T1000 (cell line): ENCODE measurements around the gene PPM1N.
"Not testable (repeated sequence)": the region's sequence is repeated elsewhere in the genome, so short reads cannot be mapped to it uniquely, and the experiment has no call there.

Source experiments
- DNase-seq: peaks from one replicate; lab custom pipeline; 2025; ENCODE audit warnings: mixed read lengths; lab: John Stamatoyannopoulos, UW

Gene PPM1N

DNA sequence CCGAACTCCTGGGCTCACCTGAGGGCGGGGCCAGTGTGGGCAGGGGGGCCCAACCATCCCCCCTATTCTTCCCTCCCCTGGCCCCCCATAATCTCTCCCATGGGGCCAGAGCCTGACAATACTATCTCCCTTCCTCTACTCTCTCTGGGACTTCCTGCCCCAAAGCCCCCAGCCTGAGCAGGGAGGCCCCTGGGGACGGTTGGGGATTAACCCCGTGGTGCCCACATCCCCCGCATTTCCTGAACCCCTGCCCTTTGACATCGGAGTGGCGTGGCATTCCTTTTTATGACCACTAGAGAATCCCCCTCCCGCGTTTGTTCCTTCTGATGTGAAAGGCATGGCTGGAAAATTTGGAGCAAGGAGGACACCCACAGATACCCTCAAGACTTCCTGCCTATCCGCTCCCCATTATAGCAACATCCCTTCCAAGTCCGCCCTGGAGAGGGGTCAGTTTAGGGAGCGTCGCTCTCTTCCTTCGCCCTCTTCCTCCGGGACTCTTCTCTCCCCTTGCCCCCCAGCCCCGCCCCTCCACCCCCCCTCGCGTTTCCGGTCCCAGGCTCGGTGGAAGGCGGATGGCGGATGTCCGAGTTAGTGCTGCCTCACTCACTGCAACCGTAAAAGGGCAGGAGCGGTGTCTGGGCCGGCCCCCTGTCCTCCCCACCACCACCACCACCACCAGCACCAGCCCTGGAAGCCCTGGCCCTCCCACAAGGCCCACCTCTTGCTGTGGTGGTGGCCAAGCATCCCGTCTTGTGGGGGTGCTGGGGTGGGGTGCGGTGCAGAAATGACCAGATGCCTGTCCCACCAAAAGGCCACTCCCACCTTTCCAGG, 10.8 kb downstream of the PPM1N start:
- no peak for DNase-seq

DNA sequence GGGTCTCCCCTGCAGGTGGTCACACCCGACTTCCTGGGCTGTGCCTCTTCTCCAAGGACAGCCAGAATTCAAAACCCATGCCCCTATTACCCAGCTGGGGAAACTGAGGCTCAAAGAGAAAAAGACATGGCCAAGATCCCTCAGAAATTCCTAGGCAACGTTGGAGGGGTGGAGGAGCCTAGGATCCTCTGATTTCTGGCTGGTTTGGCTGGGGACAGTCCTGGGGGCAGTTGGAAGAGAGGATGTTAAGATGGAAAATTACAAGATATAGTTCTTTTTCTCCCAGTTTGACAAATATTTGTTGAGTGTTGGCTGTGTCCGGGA, 11.4 kb downstream of the PPM1N start:
- DNase-seq = no peak

DNA sequence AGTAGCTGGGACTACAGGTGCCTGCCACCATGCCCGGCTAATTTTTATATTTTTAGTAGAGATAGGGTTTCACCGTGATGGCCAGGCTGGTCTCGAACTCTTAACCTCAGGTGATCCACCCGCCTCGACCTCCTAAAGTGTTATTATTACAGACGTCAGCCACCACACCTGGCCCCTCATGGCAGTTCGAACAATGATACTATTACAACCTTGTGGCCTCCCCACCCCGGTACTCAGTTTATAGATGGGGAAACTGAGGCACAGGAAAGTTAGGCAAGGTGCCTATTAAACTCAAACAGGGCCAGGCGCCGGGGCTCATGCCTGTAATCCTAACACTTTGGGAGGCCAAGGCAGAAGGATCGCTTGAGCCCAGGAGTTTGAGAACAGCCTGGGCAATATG, 12.1 kb downstream of the PPM1N start:
- not testable (repeated sequence) for DNase-seq

DNA sequence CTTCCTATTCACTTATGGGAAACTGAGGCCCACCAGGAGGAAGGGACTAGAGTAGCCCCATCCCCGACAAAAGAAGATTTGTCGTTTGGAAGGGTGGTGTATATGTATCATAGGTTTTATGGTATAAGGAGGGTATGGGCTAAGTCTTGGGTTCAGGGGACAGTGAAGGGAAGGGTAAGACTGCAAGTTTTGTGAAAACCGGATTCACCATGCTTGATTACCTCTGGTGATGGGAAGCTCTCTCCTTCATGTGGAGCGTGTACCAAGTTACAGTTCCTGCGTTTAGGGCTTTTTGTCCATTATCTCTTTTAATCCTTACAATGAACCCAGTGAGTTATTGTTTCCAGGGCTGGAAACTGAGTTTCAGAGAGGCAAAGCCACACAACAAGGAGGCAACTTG, 12.8 kb downstream of the PPM1N start:
- DNase-seq = no peak

DNA sequence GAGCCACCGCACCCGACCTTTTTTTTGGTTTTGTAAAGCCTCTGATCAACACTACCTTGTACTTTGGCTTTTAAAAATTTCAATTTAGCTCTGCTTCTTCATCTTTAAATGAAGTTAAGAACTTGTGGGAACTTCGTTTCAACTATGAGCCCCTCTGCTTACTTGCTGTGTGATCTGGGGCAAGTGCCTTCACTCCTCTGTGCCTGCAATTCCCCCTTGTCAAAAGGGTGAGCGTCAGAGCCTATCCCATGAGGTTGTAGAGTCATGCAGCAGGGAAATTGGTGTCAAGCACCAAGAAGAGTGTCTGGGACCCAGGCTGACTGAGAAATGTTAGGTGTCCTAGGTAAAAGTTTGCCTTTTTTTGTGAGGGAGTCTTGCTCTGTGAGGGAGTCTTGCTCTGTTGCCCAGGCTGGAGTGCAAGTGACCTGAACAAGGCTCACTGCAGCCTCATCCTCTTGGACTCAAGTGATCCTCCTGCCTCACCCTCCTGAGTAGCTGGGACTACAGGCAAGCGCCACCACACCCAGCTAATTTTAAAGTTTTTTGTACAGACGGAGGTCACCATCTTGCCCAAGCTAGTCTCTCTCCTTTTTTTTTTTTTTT, 14.7 kb downstream of the PPM1N start:
- no peak for DNase-seq

DNA sequence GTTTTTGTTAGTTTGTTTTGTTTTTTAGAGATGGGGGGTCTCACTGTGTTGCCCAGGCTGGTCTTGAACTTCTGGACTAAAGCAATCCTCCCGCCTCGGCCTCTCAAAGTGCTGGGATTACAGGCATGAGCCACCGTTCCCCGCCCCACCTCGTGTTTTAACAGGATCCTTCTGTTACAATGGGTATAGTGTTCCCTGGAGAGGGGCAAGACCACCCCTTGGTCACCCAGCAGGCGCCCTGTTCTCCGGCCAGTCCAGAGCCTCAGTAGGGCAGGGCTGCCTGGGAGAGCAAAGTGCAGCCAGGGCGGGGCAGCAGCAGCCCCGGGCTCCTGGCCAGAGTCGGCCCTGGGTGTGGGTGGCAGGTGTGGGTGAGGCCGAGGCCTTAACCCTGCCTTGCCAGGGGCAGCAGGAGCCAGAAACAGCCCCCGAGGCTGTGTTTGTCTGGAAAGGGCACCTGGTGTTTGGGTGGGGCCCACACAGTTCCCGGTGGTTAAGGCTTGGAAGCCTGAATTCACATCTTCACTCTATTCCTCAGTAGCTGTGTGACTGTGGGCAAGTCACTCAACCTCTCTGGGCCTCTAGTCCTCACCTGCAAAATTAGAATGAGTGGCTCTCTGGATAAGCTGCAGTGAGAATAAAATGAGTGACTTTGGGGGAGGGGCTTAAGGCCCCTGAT, 16.3 kb downstream of the PPM1N start:
- no peak for DNase-seq

DNA sequence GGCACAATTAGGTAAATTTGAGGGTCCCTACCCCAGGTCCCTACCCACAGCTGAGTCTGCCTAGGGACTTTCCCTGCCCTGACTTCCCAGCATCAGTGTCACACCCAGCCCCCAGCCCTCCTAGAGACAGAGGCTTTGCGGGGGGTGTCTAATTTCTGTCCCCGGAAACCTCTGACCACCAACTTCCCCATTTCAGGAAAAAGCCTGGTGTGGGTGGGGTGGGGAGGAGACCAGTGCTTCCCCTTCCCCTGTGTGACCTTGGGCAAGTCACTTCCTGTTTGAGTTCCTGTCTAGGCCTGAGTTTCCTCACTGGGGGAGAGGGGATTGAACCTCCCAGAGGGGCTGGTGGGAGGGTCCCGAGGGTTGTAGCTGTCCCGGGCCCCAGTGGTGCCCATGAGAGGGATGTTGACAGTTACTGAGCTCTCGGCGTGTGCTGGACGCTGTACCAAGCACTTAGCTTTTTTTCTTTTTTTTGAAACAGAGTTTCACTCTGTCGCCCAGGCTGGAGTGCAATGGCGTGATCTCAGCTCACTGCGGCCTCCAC, 16.9 kb downstream of the PPM1N start:
- no peak for DNase-seq

DNA sequence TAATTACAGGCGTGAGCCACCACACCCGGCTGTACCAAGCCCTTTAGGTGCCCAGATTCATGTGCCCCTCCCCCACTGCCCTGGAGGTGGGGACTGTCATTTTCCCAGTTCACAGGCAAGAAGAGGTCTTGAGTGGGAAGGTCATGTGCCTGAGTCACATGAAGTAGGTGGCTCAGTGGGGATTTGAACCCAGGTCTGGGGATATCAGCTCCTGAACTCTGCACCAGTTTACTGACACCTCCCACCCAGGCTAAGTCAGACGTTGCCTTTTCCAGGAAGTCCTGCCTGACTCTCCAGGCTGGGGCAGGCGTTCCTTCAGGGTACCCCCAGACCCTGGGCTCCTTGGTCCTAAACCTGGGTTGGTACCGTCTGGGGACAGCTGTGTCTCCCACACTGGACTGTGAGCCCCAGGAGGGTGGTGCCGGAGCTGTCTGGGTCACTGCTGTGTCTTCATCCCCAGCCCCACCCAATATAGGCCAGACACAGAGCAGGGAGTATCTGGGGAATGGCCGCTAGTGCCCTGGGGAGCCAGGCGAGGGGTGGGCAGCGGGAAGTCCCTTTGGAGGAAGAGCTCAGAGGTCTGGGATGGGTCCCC, 17.7 kb downstream of the PPM1N start:
- no peak for DNase-seq

DNA sequence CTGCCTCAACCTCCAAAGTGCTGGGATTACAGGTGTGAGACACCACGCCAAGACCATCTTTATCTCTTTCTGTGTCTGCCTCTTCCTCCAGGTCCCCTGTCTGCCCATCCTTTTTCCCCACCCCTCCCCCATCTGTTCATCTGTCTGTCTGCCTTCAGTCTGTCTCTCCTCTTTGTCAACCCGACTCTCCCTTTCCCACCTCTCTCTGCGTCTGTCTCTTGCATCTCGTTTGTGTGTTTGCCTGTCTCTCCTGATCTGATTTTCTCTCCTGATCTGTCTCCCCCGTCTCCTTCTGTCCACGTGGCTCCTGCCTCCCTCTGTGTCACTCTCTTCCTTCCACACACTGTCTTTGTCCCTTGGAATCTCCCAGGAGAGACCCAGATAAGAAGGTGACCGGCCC, 19.0 kb downstream of the PPM1N start:
- no peak for DNase-seq

DNA sequence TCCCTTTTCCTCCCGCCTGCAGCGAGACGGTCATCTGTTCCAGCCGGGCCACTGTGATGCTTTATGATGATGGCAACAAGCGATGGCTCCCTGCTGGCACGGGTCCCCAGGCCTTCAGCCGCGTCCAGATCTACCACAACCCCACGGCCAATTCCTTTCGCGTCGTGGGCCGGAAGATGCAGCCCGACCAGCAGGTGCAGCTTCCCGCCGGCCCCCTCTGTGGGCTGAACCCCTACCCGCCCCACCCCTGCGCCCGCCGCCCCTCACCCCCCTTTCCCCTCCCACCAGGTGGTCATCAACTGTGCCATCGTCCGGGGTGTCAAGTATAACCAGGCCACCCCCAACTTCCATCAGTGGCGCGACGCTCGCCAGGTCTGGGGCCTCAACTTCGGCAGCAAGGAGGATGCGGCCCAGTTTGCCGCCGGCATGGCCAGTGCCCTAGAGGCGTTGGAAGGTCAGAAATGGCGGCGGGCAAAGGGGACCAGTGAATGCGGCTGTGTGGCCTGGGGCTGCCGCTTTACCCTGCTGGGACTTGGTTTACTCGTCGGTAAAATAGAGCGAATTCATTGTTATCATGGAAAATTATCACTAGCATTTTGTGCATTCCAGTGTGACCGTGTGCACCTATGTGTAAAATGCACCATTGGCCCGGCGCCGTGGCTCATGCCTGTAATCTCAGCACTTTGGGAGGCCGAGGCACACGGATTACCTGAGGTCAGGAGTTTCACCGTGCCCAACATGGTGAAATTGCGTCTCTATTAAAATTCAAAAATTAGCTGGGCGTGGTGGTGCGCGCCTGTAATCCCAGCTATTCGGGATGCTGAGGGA, 19.6 kb downstream of the PPM1N start:
- no peak for DNase-seq

DNA sequence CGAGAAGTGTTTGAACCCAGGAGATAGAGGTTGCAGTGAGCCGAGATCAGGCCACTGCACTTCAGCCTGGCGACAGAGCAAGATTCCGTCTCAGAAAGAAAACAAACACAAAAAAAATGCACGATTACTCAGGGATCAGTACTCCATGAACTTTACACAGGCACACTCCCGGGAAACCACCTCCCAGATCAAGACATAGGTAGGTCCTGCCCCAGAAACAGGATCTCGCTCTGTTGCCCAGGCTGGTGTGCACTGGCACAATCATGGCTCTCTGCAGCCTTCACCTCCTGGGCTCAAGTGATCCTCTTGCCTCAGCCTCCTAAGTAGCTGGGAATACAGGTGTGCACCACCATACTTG, 20.2 kb downstream of the PPM1N start:
- DNase-seq = no peak

DNA sequence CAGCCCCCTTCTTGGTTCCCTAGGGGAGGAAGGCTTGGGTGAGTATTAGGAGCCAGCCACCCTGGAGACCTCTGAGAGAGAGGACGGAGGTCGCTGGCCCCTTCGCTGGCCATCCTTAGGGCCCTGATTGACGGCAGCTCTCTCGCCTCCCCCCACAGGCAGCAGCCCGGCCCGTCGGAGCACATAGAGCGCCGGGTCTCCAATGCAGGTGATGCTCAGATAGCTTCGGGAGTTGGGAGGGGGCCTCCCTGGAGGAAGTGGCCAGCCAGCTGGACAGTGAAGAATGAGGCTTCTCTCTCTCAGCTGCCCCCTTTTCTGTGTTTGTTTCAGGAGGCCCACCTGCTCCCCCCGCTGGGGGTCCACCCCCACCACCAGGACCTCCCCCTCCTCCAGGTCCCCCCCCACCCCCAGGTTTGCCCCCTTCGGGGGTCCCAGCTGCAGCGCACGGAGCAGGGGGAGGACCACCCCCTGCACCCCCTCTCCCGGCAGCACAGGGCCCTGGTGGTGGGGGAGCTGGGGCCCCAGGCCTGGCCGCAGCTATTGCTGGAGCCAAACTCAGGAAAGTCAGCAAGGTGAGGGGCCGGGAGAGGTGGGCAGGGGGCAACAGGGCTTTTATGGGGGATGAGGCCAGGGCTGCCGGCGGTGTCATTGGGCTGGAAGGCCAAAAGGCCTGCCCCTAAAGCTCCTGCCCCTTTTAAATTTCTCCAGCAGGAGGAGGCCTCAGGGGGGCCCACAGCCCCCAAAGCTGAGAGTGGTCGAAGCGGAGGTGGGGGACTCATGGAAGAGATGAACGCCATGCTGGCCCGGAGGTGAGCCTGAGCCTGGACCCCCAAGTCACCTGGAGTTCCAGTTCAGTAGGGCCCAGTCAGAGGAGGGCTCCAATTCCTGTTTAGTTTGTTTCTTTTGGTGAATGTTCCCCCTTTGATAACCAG, 24.0 kb downstream of the PPM1N start:
- DNase-seq = no peak

DNA sequence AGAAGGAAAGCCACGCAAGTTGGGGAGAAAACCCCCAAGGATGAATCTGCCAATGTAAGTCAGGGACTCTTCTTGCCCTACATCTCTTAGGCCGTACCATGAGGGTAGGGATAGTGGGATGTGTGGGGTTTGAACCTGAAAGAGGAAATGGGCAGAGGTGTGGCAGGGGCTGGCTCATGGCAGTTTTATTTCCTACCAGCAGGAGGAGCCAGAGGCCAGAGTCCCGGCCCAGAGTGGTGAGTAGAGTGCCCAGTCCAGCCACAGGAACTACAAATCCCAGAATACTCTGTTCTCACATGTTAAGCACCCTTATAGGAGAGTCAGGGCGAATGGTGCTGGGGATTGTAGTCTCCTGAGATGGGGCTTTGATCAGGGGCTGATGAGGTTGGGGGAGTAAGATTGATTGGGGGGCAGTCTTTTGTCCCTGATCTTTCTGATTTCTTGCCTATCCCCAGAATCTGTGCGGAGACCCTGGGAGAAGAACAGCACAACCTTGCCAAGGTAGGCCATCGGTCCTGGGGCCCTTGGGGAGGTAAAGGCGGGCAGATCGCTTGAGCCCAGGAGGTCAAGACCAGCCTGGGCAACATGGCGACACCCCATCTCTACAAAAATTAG, 25.5 kb downstream of the PPM1N start:
- DNase-seq = peak; percentile 71

DNA sequence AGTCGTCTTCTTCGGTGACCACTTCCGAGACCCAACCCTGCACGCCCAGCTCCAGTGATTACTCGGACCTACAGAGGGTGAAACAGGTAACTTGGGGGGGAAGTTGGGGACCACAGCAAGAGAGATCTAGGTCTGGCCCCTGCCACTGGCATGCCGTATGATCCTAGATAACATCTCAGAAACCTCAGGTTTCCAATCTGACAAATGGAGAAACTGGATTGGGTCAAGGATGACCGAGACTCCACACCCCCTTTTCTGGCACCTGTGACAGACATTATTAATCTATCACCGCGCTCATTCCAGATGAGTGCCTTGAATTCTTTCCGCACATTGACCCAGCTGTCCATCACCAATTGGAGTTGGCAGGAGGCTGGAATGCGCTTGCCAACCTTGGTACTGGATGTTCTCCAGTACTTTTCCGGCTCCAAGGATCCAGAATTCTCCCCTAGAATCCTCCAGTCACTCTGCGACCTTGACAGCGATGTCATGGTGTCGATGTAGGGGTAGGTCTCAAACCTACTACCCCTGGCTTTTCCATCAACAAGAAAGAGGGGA, 26.4 kb downstream of the PPM1N start:
- DNase-seq = no peak

DNA sequence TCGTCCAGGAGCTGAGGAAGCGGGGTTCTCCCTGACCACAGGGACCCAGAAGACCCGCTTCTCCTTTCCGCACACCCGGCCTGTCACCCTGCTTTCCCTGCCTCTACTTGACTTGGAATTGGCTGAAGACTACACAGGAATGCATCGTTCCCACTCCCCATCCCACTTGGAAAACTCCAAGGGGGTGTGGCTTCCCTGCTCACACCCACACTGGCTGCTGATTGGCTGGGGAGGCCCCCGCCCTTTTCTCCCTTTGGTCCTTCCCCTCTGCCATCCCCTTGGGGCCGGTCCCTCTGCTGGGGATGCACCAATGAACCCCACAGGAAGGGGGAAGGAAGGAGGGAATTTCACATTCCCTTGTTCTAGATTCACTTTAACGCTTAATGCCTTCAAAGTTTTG, 27.9 kb downstream of the PPM1N start:
- peak; percentile 57 for DNase-seq

DNA sequence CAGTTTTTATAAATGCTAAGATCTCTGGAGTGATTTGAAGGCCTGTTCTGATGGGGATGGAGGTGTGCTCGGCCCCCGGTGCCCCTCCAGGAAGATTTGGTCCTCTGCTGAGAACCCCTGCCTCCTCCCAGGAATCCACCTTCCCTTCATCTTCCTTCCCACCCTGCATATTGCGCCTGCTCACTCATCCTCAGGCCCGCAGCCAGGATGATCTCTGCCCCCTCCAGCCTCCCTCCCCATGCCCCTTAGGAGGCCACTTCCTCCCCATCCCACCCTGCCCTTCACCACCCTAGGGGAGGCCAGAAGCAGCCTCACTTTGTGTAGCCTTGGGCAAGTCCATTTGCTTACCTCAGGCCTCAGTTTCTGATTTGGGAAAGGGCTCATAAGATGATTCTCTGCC, 28.7 kb downstream of the PPM1N start:
- DNase-seq = no peak

DNA sequence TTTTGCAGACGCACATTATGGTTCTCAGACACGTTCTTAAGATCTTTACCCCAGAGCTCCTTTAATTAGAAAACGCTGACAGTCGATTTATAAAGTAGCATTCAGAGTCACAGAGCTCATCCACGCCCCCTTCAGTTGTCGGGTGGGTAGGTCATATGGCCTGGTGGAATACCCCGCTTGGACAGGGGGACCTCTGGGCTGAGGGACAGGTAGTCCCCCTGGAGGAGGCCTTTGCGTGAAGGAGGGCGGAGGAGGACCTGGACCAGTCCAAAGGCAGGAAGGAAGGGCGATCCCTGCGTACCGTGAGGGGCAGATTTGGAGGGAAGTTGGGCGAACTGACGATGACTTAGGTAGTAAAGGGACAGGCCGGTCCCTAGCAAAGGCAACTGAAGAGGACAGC, 29.5 kb downstream of the PPM1N start:
- DNase-seq = no peak

DNA sequence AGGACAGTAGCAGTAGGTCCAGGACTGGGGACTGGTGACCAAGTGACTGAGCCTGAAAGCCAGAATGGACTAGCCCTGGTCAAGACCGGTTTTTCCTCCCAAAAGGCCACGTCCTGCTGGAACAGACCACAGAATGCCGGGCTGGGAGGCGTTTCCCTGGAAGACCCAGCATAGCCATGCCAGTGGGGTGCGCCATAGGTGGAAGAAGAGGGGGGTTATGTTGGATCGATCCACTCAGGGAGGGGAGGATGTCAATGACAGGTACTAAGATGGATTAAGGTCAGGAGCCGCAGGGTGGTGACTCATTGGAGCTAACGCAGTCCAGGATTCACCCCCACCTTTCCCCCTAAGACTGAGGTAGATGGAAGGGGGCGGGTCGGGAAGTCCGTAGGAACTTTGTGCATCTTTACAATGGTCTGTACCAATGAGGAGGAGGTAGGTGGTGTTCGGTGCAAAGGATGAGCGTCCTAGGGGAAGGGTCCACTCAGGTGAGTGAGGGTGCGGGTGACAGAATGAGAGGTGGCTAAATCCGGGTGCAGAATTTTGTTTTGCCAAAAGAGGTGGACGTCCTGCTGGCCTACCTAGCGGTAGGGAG, 30.0 kb downstream of the PPM1N start:
- no peak for DNase-seq

DNA sequence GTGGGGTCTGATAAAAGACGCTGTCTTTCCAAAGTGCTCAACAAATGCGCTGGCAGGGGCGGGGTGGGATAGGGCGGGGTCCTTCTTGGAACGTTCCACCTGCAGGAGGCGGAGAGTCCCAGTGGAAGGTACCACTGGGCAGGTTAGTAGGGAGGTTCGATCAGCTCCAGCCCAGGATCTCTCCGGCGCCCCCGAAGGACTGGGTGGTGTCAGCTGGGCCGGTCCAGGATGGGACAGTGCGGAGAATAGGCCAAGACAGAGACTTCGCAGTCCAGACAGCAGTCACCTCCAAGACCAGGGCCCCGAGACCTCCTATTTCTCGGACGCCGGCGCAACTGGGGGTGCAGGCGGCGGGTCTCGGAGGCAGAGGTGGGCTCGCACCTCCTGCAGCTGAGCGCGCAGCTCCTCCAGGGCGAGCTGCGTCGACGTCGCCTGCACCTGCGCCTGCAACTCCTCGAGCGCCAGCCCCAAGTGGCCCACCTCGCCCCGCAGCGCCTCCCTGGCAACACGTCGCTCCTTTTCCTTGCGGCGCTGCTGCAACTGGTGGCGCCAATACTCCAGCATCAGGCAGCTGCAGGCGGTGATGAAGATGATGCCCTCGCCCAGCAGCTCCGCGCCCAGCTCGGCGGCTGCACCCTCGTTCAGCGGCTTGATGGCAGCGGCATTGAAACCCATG, 30.6 kb downstream of the PPM1N start:
- DNase-seq = no peak
